HG03097 (cell line): ENCODE results near the gene DHFR2.
"Not testable (repeated sequence)": the region's sequence is repeated elsewhere in the genome, so short reads cannot be mapped to it uniquely, and the experiment has no call there.

ENCODE experiments used
- ATAC-seq: cut with Tn5 transposase; IDR thresholded peaks from one replicate; pipeline ENCODE4 v1.9.1; 2021; ENCODE audit not compliant: unreplicated experiment, low FRiP score

The DHFR2 gene

DNA sequence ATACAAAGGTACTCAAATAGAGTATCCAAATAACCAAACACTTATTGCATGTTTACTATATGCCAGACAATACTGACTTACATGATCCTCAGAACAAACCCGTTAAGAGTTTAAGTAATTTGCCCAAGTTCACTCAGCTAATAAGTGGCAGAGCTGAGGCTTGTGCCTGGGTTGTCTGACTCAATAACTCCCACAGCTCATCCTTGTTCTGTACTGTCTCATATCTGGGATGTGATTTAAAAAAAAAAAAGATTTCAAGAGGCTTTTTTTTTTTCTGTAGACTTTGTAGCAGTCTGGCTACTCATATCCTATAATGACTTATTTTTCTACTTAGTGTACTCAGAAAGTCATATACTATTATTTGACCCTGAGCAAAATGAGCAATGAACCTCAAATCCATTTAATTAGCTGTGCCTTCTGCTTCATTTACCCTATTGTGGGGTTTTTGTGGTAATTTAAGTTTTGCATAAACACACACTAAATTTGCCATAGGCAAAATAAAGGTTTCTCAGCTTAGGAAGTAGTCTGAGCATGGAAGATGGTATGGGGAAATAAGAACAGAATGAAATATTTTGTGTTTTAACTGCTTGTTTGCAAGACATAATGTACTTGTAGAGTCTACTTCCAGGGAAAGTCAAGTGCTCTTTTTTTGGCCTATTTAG, 3.2 kb upstream of the DHFR2 start:
- ATAC-seq: no peak

DNA sequence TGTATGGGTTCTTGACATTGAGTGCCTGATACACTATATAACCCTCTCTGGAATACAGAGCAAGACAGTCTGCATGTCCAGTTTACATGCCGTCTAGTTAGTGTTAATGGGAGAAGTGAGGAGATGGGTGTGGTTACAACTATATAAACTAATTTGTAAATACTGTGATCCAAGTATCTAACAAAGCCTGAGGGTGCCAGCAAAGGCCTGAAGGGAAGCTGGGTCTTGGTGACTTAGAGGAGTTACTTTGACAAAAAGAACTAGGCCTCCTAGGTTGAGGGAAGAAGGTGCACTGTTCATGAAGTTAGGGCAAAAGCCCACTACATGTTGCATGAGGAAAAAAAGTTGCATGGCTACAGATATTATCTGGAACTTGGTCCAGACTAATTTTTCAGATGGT, 2.4 kb upstream of the DHFR2 start:
- ATAC-seq: no peak

DNA sequence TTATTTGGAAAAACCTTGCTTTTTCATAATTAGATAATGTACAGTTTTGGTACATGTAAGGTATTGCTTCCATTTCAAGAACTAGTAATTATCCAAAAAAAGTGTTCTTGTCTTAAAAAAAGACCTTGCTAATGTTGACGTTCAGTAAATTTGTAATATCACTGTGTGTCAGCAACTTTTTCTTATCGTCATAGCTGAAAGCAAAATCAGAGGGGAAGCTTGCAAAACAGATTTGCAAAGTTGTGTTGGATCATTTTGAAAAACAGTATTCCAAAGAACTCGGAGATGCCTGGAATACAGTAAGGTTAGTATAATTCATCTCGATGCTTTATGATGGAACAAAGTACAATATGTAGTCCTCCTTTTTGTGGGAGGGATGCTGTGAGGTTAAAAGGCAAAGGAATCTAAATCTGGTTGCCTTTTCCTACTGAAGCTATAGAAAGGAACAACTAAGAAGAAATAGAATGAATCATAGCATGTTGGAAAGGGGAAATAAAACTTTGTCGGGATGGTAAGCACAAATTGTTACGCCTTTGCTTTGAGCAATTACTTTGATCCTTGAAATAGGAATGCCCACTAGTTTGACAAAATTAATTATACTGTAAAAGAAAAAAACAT, 1.6 kb upstream of the DHFR2 start:
- ATAC-seq: no peak

DNA sequence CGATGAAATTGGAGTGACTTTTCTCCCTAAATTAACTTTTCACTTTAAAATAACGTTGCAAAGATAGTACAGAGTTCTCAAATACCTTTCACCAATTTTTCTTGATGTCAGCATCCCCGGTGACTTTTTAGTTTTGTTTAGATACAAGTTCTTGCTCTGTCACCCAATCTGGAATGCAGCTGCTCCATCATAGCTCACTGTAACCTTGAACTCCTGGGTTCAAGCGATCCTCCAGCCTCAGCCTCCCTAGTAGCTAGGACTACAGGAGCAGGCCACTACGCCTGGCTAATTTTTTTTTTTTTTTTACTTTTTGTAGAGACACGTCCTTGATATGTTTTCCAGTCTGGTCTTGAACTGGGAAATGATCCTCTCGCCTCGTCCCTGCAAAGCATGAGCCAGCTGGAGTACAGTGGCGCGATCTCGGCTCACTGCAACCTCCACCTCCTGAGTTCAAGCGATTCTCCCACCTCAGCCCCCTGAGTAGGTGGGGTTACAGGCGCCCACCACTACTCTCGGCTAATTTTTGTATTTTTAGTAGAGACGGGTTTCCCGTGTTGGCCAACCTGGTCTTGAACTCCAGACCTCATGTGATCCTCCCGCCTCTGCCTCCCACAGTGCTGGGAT, 892 bp upstream of the DHFR2 start:
- no peak for ATAC-seq

DNA sequence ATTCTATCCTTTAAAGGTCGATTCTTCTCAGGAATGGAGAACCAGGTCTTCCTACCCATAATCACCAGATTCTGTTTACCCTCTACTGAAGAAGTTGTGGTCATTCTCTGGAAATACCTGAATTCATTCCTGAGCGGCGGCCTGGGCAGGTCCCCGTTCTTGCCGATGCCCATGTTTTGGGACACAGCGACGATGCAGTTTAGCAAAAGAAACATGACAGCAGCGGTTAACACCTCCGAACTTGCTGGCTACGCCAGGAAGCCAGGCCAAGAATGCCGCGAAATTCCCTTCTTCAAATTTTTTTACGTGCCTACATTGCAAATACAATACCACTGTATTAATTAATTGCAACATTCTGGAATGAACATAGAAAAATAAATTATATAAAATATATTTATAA, 1.4 kb downstream of the DHFR2 start:
- no peak for ATAC-seq

DNA sequence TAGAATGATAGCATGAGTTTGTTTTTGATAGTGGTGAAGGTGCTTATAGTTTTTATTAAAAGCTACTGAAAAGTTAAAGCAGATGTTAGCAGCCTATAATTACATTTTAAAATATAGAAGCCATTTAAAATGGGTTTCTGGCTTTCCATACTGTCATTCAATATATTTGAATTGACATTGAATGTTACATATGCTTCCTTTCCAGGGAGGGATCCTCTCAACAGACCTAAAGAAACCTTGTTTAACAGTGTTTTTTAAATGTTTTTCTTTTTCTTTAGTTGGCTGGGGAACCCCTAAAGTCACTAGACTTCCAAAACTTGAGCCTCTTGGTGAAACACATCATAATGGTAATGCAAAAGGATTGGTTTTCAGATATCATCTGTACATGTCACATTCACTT, 12.2 kb downstream of the DHFR2 start:
- no peak for ATAC-seq

DNA sequence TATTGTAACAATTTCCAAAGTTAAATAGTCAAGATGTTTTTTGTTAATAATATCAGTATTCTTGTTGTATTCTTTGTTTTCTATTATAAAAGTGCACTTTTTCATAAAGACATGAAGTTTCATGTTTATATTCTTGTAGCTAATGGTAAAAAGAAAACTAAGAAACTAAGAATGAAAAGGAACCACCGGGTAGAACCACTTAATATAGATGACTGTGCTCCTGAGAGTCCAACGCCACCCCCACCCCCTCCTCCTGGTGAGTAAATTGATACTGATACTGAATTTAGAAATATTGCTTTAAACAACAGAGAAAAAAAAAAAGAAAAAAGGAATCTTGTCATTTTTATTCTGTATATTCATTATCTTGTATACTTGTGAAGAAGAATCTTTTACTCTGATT, 13.4 kb downstream of the DHFR2 start:
- no peak for ATAC-seq

DNA sequence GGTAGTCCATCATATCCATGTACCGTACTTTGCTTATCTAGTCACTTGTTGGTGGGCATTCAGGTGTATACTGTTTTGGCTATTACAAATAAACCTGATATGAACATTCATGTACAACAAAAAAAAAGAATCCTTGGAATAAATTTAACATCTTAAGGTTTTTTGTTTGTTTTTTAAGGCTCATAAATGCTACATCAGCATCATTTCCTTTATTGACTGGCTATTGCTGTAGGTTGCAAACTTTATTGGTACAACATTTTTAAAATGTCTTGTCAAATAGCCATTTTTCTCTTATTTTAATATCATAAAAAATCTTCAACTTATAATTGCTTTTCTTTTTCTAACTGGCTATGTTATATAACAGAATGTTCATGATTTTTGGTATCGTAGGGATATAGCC, 16.2 kb downstream of the DHFR2 start:
- ATAC-seq: no peak

DNA sequence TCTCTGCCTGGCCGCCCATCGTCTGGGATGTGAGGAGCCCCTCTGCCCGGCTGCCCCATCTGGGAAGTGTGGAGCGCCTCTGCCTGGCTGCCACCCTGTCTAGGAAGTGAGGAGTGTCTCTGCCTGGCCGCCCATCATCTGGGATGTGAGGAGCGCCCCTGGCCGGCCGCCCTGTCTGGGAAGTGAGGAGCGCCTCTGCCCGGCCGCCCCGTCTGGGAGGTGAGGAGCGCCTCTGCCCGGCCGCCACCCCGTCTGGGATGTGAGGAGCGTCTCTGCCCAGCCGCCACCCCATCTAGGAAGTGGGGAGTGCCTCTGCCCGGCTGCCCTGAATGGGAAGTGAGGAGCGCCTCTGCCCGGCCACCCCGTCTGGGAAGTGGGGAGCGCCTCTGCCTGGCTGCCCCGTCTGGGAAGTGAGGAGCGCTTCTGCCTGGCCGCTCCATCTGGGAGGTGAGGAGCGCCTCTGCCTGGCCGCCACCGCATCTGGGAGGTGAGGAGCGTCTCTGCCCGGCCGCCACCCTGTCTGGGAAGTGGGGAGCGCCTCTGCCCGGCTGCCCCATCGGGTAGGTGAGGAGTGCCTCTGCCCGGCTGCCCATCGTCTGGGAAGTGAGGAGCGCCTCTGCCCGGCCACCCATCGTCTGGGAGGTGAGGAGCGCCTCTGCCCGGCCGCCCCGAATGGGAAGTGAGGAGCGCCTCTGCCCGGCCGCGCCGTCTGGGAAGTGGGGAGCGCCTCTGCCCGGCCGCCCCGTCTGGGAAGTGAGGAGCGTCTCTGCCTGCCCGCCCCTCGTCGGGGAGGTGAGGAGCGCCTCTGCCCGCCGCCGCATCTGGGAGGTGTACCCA, 18.4 kb downstream of the DHFR2 start:
- ATAC-seq: not testable (repeated sequence)

DNA sequence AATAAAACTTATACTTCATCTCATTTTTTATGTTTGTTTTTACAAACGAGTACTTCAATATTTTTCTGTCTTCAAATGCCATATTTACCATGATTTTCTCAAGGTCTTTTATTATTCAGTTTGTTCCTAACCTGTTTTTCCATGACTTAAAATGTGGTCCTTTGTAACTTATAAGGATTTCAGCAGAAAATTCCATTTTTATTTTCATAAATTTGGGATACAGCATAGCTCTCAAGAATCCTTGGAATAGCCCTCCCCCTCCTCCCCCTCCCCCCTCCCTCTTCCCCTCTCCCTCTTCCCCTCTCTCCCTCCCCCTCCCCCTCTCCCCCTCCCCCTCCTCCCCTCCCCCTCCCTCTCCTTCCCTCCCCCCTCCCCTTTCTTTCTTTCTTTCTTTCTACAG, 19.4 kb downstream of the DHFR2 start:
- ATAC-seq: no peak

DNA sequence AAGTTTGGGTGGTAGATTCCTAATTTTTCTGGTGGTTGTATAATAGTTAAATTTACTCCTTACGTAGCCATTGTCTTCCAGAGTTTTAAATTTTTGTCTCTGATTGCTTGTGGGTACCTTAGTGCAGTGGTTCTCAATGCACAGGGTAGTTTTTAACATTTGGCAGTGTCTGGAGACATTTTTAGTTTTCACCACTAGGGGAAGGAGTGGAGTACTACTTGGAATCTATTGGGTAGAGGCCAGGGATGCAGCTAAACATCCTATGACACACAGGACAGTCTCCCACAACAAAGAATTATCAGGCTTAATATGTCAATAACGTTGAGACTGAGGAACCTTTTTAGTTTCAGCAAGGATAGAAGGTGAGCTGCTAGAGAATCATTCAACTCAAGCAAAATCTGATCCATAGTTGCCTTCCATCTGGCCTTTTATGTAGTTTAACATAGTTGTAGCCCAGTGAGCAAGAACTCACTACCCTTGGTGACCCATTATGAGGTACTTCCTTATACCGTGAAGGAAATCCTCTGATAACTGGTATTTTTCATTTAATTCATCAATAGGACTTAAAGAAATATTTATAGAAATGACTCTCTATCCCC, 25.7 kb downstream of the DHFR2 start:
- ATAC-seq: no peak

DNA sequence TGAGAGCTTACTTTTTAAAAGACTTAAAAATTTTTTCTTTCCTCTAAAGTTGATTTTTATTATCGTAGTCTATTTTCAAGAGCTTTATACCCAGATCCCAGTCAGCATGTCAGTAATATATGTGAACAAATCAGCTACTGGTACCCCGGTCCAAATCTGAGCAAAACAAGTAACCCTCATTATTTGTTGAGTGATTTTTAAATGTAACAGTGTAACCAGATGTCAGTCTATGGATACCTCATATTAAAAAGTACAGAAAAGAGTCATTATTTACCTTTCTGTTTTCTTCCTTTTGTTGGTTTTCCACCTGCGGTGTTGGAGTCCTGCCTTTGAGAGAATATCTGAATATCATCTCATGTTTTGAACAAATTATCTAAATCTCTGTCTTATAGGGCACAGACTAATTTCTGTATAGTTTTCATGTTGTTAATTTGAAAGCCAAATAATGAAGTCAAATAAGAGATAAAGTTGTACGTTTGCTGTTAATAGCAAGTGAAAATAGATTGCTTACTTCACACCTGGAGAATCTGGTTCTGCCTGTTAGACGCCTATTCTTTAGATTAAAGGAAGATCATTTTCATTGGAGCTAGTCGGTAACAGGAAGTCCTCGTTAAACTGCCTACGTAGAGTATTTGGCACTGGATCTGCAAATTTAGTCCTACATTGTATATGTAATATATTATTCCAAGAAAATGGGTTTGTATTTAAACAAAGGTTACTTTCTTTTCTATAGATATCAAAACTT, 34.5 kb downstream of the DHFR2 start, which contains the start of gene STX19:
STX19 (minus strand) TSS at position 505 of the 745 bp plus-strand sequence. CDS start 13,328 bp downstream, outside the sequence.
- no peak for ATAC-seq

DNA sequence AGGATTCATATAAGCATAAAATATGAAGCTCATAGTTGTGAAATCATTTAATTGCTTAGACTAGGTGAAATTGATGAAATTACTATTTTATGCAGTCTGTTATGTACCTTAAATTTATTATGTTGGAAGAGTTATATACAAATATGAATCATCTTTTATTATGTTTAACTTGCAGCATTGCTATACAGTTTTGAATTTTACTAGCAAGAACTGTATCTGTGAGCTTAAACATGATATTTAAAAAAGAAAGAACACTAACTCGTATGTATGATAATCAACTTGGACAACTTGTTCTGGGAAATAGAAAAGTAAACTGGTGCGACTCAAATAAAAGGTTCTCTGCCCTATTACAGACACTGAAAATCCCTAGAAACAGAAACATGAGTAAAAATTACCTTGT, 36.1 kb downstream of the DHFR2 start:
- ATAC-seq: no peak

DNA sequence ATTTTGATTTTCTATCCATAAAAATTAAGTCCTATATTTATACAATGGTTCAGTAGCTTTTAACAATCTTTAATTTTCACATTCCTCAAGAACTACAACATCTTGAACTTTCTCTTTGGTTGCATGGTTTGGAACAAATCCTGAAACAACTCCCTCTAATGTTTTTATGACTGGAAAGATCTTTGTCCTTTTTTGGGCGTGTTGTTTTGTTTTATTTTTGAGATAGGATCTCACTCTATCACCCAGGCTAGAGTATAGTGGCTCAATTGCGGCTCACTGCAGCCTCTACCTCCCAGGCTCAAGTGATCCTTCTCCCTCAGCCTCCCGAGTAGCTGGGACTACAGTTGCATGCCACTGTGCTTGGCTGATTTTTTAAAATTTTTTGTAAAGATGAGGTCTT, 38.3 kb downstream of the DHFR2 start:
- no peak for ATAC-seq

DNA sequence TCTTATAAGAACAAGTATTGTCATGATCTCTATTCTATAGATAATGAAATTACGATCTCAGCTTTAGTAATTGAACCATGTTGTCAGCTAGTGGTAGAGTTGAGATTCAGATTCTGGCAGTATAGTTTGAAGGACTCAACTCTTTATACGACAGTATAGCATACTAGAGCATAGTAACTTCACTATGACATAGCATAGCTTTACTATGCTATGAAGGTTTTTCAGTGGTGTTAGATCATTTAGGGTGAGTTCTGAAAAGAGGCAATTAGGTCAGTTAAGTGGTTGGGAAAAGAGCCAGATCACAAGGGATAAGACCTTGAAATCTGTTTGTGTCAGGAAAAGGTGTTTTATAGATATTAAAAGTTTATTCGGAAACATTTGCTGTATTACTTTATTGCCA, 42.4 kb downstream of the DHFR2 start:
- ATAC-seq: no peak

DNA sequence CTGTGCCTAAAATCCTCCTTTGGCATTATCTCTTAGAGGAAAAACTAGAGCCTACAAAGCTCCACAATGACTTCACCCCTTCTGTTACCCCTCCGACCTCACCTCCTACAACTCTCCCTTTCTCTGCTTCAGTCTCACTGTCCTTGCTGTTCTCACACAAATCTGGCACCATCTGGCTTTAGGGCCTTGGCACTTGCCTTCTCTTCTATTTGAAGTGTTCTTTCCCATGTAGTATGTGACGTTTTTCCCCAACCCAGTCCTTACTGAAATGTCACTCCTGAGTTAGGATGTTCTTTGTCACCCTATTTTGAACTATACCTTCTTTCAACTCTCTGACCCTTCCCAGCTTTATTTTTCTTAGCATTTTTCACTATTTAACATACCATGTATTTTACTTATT, 43.1 kb downstream of the DHFR2 start:
- no peak for ATAC-seq

DNA sequence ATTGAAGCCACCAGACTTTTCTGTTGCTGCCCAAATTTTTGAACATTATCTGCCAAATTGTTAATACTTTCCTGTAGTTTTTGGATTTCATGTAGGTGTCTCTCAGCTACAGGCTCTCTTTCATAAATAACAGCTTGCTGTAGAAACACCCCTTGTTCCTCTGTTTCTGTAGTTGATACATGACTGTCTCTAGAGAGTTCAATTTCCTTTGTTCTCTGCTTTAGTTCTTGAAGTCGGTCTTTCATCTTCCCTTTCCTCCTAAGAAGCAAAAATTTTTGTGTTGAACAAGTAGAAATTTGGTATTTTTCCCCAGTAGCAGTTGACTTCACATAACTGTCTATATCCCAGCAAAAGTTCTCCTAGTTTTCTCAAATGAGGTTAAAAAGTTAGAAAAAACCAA, 47.7 kb downstream of the DHFR2 start:
- no peak for ATAC-seq

DNA sequence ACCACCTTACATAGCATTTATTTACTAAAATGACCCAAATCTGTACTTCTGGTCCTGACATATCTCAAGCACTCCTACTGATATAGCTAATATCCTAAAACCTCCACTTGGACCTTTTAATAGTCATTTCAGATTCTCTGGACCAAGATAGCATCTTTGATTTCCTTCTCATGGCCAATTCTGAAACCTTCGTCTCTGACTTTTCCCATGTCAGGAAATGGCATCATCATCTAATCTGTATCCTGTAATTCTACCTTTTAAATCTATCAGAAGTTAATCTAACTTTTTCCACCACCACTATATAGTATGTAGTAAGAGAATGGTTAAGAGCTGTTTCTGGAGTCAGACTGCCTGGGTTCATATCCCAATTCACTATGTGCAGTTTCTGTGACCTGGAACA, 50.5 kb downstream of the DHFR2 start:
- no peak for ATAC-seq

DNA sequence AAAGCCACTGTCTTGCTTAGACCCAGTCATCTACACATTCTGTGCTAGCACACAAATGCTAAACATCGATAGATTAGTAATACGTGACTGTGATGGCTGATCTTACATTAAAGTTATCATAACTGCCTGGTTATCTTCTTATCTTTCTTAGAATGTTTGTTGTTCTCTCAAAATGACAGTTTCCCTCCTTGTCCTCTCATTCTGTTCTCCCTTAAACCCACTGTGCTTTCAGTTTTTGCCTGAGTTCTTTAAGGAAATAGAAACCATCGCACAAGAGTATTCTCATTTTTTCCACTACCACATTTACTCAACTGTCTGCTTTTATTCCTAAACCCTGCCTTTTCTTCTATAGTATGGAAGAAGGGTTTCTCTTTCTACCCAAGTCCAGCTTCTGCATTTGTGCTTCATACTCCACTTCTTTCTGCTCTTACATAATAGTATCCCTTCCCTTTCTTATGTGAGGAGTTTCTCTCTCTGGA, 51.4 kb downstream of the DHFR2 start:
- ATAC-seq: no peak

DNA sequence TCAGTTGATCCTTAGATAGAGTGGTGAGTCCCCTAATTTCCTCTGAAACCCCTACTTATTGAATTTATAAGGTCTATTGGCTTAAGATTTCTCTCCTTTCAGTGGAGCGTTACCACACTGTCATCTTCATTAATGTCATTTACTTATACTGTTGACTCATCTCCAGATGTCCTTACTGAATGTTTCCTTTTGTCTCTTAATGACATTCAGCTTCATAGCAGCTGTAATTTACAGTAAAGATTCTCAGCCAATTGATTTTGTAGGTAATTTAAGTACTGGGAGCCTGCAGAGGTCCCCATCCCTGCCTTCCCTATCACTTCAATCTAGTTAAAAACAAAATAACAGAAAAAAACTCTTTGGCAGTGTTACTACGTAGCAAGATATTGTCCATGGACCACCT, 53.1 kb downstream of the DHFR2 start:
- ATAC-seq: no peak
